Measurements from ENCODE around the gene WFIKKN2. TPM values are rescaled to one million over a fixed set of nuclear protein-coding genes. Genes with fewer than 3 reads are reported as not detected.

The WFIKKN2 gene
- total and polyA plus RNA-seq, 2 of the 13 experiments (the other 11 are each of a cell fraction or from before 2014, with no cell fraction given), result not detected

DNA sequence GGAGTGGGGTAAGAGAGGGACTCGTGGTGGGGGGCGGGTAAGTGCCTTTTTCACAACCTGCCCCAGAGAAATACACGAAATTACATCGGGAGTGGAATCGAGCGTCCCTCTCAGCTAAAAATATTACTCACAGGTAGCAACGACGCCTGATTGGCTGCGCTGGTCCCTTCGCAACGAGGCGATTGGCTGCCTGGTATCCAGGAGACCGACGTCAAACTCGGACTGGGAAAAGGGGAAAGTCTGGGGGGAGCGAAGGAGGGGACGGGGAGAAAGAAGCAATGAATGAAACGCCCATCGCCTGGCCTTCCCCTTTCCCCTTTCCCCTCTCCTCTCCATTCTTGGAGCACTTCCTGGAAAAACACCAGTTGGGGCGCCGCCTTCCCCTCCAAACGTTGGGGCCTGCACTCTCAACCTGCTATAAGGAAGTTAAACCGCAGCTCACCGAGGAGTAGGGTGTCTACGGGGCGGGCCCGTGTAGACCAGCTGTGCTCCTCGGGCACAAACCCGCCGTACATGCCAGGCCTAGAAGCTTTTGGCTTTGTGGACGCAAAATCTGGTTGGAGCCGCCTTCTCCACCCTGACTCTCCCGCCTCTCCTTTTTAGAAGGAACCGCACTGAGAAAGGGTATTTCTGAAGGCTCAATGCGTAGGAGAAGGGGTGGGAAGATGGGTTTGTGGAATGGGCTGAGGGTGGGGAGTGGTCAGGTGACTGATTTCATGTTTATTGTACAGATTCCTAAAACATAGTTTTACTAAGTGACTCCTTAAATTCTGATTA lies 32.2 kb downstream of the WFIKKN2 start (continued):
- TF ChIP-seq, protein P1, sequence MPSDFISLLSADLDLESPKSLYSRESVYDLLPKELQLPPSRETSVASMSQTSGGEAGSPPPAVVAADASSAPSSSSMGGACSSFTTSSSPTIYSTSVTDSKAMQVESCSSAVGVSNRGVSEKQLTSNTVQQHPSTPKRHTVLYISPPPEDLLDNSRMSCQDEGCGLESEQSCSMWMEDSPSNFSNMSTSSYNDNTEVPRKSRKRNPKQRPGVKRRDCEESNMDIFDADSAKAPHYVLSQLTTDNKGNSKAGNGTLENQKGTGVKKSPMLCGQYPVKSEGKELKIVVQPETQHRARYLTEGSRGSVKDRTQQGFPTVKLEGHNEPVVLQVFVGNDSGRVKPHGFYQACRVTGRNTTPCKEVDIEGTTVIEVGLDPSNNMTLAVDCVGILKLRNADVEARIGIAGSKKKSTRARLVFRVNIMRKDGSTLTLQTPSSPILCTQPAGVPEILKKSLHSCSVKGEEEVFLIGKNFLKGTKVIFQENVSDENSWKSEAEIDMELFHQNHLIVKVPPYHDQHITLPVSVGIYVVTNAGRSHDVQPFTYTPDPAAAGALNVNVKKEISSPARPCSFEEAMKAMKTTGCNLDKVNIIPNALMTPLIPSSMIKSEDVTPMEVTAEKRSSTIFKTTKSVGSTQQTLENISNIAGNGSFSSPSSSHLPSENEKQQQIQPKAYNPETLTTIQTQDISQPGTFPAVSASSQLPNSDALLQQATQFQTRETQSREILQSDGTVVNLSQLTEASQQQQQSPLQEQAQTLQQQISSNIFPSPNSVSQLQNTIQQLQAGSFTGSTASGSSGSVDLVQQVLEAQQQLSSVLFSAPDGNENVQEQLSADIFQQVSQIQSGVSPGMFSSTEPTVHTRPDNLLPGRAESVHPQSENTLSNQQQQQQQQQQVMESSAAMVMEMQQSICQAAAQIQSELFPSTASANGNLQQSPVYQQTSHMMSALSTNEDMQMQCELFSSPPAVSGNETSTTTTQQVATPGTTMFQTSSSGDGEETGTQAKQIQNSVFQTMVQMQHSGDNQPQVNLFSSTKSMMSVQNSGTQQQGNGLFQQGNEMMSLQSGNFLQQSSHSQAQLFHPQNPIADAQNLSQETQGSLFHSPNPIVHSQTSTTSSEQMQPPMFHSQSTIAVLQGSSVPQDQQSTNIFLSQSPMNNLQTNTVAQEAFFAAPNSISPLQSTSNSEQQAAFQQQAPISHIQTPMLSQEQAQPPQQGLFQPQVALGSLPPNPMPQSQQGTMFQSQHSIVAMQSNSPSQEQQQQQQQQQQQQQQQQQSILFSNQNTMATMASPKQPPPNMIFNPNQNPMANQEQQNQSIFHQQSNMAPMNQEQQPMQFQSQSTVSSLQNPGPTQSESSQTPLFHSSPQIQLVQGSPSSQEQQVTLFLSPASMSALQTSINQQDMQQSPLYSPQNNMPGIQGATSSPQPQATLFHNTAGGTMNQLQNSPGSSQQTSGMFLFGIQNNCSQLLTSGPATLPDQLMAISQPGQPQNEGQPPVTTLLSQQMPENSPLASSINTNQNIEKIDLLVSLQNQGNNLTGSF (CRISPR knock-in tag; IDR thresholded peaks at IDR 0.05), result 0 out of 2 replicates have a peak, but pooled peaks have one; percentile 52
- TF ChIP-seq ZNF530 (CRISPR knock-in tag; IDR thresholded peaks at IDR 0.05; ENCODE audit: low read depth) (no peak), BHLHE40 (IDR thresholded peaks at IDR 0.05; ENCODE audit: low read length) (peak; percentile 30; the same call in 1 of the 2 replicates), ZNF782 (CRISPR knock-in tag; IDR thresholded peaks at IDR 0.05; ENCODE audit: borderline replicate concordance) (peak; percentile 52; the same call in 1 of the 2 replicates), ZNF567 (CRISPR knock-in tag; IDR thresholded peaks at IDR 0.05; ENCODE audit: borderline replicate concordance) (no peak; the same call in 1 of the 2 replicates), ZKSCAN8 (CRISPR knock-in tag; IDR thresholded peaks at IDR 0.05; ENCODE audit: borderline replicate concordance) (peak; percentile 81; the same call in 1 of the 2 replicates), ETV5 (CRISPR knock-in tag; IDR thresholded peaks at IDR 0.05; ENCODE audit: borderline replicate concordance) (peak; percentile 63; the same call in 1 of the 2 replicates), ZNF761 (CRISPR knock-in tag; conservative IDR thresholded peaks at IDR 0.05) (no peak), ZNF792 (CRISPR knock-in tag; IDR thresholded peaks at IDR 0.05) (peak; percentile 69), FOXO1 (CRISPR knock-in tag; IDR thresholded peaks at IDR 0.05) (peak; percentile 70), ZNF558 (CRISPR knock-in tag; IDR thresholded peaks at IDR 0.05; ENCODE audit: borderline replicate concordance) (peak; percentile 82; the same call in 1 of the 2 replicates), MIXL1 (CRISPR knock-in tag; IDR thresholded peaks at IDR 0.05) (peak; percentile 5; the same call in 1 of the 2 replicates), SAFB2 (CRISPR knock-in tag; IDR thresholded peaks at IDR 0.05; ENCODE audit: borderline replicate concordance, low read depth) (peak; percentile 82; the same call in 1 of the 2 replicates), ZNF263 (CRISPR knock-in tag; IDR thresholded peaks at IDR 0.05) (no peak; the same call in 1 of the 2 replicates), HNF4A (CRISPR knock-in tag; IDR thresholded peaks at IDR 0.05) (peak; percentile 33; the same call in 1 of the 2 replicates)
- TF ChIP-seq, protein P2, sequence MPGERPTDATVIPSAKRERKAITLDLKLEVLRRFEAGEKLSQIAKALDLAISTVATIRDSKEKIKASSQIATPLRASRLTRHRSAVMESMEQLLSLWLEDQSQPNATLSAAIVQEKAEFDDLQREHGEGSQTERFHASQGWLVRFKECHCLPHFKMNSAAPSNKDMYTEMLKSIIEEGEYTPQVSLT (CRISPR knock-in tag; IDR thresholded peaks at IDR 0.05; ENCODE audit: borderline replicate concordance, low read depth), result no peak
- TF ChIP-seq, protein P3, sequence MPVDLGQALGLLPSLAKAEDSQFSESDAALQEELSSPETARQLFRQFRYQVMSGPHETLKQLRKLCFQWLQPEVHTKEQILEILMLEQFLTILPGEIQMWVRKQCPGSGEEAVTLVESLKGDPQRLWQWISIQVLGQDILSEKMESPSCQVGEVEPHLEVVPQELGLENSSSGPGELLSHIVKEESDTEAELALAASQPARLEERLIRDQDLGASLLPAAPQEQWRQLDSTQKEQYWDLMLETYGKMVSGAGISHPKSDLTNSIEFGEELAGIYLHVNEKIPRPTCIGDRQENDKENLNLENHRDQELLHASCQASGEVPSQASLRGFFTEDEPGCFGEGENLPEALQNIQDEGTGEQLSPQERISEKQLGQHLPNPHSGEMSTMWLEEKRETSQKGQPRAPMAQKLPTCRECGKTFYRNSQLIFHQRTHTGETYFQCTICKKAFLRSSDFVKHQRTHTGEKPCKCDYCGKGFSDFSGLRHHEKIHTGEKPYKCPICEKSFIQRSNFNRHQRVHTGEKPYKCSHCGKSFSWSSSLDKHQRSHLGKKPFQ (CRISPR knock-in tag; IDR thresholded peaks at IDR 0.05; ENCODE audit: insufficient replicate concordance), result peak; percentile 56
- TF ChIP-seq, protein P4, sequence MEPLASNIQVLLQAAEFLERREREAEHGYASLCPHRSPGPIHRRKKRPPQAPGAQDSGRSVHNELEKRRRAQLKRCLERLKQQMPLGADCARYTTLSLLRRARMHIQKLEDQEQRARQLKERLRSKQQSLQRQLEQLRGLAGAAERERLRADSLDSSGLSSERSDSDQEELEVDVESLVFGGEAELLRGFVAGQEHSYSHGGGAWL (CRISPR knock-in tag; IDR thresholded peaks at IDR 0.05), result no peak; the same call in 1 of the 2 replicates
- TF ChIP-seq, protein P5, sequence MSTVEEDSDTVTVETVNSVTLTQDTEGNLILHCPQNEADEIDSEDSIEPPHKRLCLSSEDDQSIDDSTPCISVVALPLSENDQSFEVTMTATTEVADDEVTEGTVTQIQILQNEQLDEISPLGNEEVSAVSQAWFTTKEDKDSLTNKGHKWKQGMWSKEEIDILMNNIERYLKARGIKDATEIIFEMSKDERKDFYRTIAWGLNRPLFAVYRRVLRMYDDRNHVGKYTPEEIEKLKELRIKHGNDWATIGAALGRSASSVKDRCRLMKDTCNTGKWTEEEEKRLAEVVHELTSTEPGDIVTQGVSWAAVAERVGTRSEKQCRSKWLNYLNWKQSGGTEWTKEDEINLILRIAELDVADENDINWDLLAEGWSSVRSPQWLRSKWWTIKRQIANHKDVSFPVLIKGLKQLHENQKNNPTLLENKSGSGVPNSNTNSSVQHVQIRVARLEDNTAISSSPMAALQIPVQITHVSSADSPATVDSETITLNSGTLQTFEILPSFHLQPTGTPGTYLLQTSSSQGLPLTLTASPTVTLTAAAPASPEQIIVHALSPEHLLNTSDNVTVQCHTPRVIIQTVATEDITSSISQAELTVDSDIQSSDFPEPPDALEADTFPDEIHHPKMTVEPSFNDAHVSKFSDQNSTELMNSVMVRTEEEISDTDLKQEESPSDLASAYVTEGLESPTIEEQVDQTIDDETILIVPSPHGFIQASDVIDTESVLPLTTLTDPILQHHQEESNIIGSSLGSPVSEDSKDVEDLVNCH (CRISPR knock-in tag; IDR thresholded peaks at IDR 0.05), result no peak
